Type B pancreatic cell (in vitro differentiated cells): ENCODE data around the gene AGFG2. TPM values are rescaled to one million over a fixed set of nuclear protein-coding genes. Genes with fewer than 3 reads are reported as not detected.

Experiments used
- DNase-seq: peaks from one replicate; pipeline ENCODE4 v3.0.0; 2021; ENCODE audit warnings: mixed read lengths; ENCODE audit not compliant: unreplicated experiment; ENCODE audit errors: extremely low spot score
- H3K27ac Mint-ChIP-seq: 2 replicates; pipeline ENCODE4 v1.8.0; 2021; ENCODE audit warnings: mild to moderate bottlenecking, mixed read lengths
- H3K27me3 Mint-ChIP-seq: 2 replicates; pipeline ENCODE4 v1.8.0; 2021; ENCODE audit warnings: mixed read lengths
- H3K36me3 Mint-ChIP-seq: 2 replicates; pipeline ENCODE4 v1.8.0; 2021; ENCODE audit warnings: mixed read lengths
- H3K4me1 Mint-ChIP-seq: one replicate; pipeline ENCODE4 v1.8.0; 2021; ENCODE audit warnings: mixed read lengths; ENCODE audit not compliant: unreplicated experiment
- H3K4me3 Mint-ChIP-seq: 2 replicates; pipeline ENCODE4 v1.8.0; 2021; ENCODE audit warnings: mild to moderate bottlenecking, mixed read lengths
- H3K9me3 Mint-ChIP-seq: 2 replicates; pipeline ENCODE4 v1.8.0; 2021; ENCODE audit warnings: mixed read lengths
- total RNA-seq: library from RNA; stranded (reverse); gene quantifications from 2 replicates; pipeline ENCODE4 v1.2.1, GENCODE V29; 2021; ENCODE audit warnings: low replicate concordance
- TF ChIP-seq, protein P1 (sequence below): fragments of 200-600 bp; sonication (generic); conservative IDR thresholded peaks from 2 replicates; pipeline ENCODE4 v1.5.0; 2021; ENCODE audit warnings: antibody characterized with exemption, mild to moderate bottlenecking

Gene AGFG2
- total RNA-seq, 1 donor from 2014 or later: 16.3 TPM

DNA sequence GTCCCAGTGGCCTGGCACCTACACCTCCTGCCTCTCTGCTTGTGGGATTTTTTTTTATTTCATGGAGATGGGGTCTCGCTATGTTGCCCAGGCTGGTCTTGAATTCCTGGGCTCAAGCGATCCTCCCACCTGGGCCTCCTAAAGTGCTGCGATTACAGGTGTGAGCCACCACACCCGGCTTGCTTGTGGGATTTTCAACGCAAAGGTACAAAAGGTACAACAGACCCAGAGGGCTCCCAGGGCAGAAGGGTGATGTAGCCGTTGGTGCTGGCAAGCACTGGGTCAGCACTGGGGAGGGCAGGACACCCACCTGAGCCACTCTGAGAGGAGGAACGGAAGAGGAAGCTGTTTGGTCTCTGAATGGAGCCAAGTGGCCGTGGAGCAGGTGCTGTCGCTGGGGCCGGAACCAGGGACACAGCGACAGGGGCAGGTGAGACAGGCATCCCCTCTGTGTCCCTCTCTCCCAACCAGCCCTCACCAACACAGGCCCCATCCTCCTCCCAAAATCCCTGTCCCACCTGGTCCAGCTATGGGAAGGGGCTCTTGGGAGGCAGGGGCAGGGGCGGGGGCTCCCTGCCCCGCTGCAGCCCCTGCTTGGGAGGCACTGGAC lies 37.5 kb downstream of the AGFG2 start:
- Mint-ChIP-seq H3K4me3 (no peak overlapping the region), H3K4me1 (peaks cover 8% of the 10 kb centered on the region), H3K27me3 (no peaks in the 10 kb centered on the region), H3K27ac (no peak overlapping the region), H3K36me3 (no peaks in the 10 kb centered on the region), H3K9me3 (no peaks in the 10 kb centered on the region)
- DNase-seq: no peak
- TF ChIP-seq, protein P1, sequence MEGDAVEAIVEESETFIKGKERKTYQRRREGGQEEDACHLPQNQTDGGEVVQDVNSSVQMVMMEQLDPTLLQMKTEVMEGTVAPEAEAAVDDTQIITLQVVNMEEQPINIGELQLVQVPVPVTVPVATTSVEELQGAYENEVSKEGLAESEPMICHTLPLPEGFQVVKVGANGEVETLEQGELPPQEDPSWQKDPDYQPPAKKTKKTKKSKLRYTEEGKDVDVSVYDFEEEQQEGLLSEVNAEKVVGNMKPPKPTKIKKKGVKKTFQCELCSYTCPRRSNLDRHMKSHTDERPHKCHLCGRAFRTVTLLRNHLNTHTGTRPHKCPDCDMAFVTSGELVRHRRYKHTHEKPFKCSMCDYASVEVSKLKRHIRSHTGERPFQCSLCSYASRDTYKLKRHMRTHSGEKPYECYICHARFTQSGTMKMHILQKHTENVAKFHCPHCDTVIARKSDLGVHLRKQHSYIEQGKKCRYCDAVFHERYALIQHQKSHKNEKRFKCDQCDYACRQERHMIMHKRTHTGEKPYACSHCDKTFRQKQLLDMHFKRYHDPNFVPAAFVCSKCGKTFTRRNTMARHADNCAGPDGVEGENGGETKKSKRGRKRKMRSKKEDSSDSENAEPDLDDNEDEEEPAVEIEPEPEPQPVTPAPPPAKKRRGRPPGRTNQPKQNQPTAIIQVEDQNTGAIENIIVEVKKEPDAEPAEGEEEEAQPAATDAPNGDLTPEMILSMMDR: no peak

DNA sequence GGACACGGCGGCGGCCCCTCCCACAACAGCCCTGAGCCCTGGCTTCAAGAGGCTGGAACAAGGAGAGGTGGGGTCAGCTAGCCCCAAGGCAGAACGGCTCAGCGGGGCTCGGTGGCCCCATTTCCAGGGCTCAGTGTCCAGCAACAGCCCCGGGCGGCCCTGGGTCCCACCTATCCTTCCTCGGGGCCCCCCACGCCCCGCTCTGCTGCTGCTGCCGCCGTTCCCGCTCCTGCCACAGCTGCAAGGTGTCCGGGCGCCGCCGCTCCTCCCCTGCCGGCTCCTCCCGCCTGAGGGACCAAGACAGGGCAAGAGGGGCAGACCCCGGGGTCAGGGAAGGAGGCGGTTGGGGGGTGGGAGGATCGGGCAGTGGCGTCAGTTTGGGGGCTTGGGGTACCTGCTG lies 38.1 kb downstream of the AGFG2 start:
- DNase-seq: no peak
- TF ChIP-seq, protein P1: no peak
- no peaks in the 10 kb centered on the region for H3K9me3 Mint-ChIP-seq
- H3K36me3 Mint-ChIP-seq: no peaks in the 10 kb centered on the region
- H3K27ac Mint-ChIP-seq: no peak overlapping the region
- peaks cover 4% of the 10 kb centered on the region for H3K4me1 Mint-ChIP-seq
- H3K27me3 Mint-ChIP-seq: no peaks in the 10 kb centered on the region
- H3K4me3 Mint-ChIP-seq: no peak overlapping the region

DNA sequence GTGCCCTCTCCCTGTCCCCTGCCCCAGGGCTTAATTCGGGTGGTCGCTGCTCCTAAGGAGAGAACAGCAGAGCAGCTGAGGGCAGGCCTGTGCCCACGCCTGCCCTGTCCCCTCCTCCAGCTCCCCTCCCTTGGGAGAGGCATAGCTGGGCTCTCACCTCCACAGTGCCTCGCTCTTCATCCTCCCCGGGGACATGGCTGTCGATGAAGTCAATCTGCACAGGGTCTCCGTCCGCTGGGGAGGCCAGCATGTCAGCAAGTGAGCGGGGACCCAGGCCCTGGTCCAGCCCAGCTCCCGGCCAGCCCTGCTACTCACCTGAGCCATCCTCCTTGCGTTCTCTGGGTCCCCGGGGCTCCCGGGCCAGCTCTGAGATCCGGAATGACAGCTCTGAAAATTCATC lies 38.5 kb downstream of the AGFG2 start:
- Mint-ChIP-seq H3K9me3 (no peaks in the 10 kb centered on the region), H3K4me1 (peaks cover under 1% of the 10 kb centered on the region), H3K36me3 (no peaks in the 10 kb centered on the region), H3K27ac (no peak overlapping the region), H3K4me3 (no peak overlapping the region), H3K27me3 (no peaks in the 10 kb centered on the region)
- no peak for DNase-seq
- TF ChIP-seq, protein P1: no peak

DNA sequence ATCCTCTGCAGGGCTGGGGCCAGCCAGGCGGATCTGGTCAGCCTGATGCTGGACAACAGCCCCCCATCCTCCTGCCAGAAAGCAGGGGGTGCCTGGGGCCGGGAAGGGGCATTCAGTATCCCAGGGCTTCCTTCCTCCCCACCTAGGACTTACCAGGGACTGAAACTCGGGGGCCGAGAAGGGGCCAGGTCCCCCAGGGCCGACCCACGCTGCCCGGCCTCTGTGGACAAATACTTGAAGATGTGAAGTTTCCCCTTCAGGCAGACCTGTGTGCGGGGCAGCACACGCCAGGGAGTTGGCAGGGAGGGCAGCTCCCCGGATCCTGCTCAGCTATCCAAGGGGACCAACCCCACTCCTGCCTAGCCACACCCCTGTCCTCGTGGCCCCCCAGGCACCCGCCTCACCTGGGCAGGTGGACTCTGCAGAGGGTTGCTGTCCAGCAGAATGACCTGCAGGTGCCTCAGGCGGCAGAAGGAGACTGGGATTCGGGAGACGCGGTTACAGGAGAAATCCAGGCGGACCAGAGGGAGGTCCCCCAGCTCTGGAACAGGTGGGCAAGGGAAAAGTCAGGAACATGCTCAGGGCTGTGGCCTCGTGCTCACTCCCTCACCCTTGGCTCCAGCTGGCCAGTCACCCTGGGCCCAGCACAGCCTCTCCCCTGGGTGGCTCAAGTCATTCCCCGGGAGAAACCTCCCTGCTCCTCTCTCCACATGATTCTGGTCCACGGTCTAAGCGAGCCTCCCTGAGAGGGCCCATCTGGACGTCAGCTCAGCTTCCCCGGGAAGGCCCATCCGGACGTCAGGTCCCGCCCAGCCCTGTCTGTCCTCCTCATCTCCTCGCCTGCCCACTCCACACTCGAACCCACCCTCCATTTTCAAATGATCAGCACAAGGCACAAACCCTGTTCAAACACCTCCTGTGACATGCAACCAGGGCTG lies 39.5 kb downstream of the AGFG2 start:
- TF ChIP-seq, protein P1: no peak
- no peaks in the 10 kb centered on the region for H3K36me3 Mint-ChIP-seq
- no peak overlapping the region for H3K4me3 Mint-ChIP-seq
- no peak for DNase-seq
- peaks cover 1% of the 10 kb centered on the region for H3K4me1 Mint-ChIP-seq
- no peaks in the 10 kb centered on the region for H3K27me3 Mint-ChIP-seq
- no peak overlapping the region for H3K27ac Mint-ChIP-seq
- H3K9me3 Mint-ChIP-seq: no peaks in the 10 kb centered on the region

DNA sequence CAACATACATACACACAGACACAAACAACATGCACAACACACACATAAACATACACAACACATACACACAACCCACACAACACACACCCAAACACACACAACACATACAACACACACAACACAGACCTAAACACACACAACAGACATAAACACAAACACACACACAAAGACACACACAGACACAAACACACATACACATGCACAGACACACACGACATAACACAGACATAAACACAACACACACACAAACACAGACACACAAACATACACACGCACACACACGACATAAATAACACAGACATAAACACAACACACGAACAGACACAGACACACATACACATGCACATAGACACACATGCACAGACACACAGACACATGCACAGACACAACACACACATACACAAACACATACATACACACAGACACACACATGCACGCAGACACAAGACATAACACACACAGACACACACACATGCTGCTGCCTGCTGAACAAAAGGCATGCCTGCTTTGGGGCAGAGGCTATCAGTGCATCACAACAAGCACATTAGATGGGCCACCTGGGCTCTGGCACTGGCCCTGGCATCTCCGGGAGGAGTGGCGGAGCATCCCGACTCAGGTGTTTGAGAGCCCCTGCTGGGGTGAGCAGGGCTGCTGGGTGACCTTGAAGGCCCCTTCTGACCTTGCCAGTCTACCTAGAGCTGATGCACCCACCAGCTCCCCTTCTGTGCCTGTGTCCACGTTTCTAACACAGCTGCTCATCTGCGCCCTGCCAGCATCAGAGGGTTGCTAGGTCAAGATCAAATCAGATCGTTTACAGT lies 41.7 kb downstream of the AGFG2 start:
- TF ChIP-seq, protein P1: no peak
- no peaks in the 10 kb centered on the region for H3K36me3 Mint-ChIP-seq
- H3K27ac Mint-ChIP-seq: no peak overlapping the region
- no peaks in the 10 kb centered on the region for H3K9me3 Mint-ChIP-seq
- H3K4me3 Mint-ChIP-seq: no peak overlapping the region
- peaks cover 7% of the 10 kb centered on the region for H3K4me1 Mint-ChIP-seq
- H3K27me3 Mint-ChIP-seq: no peaks in the 10 kb centered on the region
- DNase-seq: no peak
